HG03469 (cell line): Measurements from ENCODE around the gene TEK.
"Not testable (repeated sequence)": the region's sequence is repeated elsewhere in the genome, so short reads cannot be mapped to it uniquely, and the experiment has no call there.

Experiments
- ATAC-seq: cut with Tn5 transposase; IDR thresholded peaks from one replicate; pipeline ENCODE4 v1.9.1; 2021; ENCODE audit warnings: mild to moderate bottlenecking, moderate library complexity, moderate number of reproducible peaks; ENCODE audit not compliant: unreplicated experiment

The TEK gene

DNA sequence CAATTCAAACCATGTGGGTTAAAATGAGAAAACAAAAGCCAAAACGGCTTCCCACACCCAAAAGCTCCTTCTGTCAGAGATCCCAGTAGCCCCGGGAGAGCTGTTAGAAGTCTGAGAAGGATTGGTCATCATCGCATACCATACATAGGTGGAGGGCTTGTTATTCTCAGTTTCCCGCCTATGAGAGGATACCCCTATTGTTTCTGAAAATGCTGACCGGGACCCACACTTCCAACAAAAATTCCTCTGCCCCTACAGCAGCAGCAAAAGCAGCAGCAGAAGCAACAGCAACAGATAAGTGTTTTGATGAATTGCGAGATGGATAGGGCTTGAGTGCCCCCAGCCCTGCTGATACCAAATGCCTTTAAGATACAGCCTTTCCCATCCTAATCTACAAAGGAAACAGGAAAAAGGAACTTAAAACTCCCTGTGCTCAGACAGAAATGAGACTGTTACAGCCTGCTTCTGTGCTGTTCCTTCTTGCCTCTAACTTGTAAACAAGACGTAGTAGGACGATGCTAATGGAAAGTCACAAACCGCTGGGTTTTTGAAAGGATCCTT lies at the start of gene TEK:
Gene TEK (plus strand): TSS at position 245 of the 561 bp plus-strand sequence. CDS start 366 bp downstream, outside the sequence.
- no peak for ATAC-seq

DNA sequence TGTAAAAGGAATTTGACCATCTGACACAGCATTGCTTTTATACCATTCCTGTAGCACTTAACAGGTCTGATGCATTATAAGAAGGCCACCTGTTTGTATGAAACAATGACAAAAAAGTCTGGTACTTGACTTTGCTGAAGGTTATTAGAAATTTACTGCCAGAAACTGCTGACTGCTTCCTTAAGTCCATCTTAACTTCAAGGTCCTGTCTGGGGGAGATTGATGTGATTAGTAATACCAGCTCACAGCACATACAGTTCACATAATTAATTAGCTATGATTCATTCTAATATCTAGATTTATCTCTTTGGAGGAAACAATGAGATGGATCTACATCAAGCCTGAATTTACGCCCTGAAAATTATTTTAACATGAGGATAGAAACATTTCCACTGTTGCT lies 49.6 kb upstream of the TEK start:
- no peak for ATAC-seq

DNA sequence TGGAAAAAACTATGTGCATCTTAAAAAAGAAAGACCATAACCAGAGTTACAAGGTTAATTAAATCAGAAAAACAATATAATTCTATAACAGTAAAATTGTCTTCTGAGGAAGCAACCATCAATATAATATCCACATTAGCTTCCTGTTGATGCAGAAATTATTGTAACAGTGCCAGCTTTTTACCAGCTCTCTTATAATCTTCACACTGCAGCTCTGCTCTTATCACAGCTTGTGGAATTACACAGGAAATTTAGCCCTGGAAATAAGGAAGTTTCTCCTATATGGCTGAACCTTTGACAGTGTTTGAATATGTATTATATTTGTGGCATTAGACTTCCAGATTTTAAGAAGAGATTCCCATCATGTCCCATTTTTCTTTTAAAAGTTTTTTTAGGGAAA lies 49.1 kb upstream of the TEK start:
- no peak for ATAC-seq

DNA sequence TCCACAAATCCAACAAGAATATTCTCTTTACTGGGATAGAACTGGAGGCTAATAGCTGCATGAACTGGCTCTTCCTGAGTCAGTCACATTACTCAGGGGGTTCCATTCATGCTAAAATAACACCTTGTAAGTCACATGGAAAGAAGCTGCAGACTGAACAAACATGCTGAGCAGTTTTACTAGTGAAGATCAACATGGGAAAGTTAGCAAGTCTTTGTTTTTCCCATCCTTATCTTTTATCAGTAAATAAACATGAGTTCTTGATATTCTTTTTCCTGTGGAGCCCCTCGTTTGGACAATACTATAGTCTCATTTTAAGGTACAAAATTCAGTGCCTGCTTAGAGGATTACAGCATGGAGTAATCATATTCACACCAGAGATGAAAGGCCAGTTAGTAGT lies 43.7 kb upstream of the TEK start:
- no peak for ATAC-seq

DNA sequence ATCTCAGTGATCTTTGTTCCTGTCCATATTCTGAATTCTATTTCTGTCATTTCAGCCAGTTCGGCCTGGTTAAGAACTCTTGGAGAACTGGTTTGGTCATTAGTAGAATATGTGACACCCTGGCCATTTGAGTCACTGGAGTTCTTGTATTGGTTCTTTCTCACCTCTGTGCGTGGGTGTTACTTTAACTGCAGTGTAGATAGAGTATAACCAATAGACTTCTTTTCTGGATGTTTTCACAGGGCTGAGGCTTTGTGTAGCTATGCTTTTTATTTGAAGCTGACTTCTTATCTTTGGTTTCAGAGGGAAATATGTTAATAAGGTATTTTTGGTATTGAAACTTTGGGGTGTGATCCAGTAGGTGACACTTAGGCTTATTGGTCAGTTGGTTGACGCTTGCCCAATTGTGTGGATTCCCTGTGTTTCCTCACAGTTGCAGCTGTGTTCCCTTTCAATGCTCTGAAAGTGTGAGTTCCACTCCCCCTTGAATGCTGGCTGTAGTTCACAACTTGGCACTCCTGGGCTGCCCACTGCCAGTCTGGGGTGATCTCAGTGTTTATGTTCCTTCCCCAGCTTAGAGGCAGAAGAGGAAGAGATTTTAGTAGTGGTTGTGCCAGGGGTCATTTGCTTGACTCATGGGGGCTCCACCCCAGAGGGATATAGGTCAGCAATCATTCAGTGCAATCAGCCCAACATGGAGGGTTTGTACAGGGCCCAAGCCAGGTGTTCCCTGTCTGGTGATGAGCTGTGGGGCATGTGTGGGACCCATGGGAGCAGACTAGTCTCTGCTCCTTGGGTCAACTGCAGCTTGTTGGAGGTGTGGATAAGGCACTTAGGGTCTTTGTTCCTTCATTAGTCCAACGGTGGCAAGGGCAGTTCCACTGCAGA lies 34.9 kb upstream of the TEK start:
- no peak for ATAC-seq

DNA sequence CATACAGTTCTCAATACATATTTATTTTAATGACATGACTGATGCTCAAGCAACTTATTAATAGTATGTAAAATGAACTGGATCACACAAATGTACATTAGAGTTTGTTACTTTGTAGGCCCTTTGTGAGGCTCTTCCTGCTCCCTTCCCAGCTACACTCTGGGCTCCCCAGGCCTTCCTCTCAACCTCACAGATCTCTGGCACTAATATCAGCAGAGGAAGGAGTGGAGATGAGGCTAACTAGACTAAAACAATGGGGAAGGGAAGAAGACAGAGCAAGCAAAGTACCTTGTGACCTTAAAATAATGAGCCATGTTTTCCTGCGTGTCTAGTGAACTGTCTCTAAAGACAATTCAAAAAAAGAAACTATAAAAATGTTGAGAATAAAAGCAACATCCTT lies 30.3 kb upstream of the TEK start:
- no peak for ATAC-seq

DNA sequence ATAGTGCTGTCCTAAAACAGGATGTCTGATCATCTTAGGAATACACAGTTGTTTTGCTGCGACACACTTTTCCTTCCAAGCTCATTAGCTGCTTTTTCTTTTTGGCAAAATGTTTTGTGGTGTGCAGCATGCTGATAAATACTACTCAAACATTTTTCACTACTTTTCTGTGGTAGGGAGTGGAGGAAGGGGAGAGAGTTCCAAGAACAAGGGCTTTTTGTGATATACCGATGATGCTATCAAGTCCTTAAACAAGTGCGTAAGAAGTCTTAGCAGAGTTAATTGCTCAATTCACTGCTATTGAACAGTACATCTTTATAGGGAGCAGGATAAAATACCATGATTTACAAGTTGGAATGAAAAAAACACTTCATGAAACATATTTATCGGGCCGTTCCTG lies 23.6 kb upstream of the TEK start:
- no peak for ATAC-seq

DNA sequence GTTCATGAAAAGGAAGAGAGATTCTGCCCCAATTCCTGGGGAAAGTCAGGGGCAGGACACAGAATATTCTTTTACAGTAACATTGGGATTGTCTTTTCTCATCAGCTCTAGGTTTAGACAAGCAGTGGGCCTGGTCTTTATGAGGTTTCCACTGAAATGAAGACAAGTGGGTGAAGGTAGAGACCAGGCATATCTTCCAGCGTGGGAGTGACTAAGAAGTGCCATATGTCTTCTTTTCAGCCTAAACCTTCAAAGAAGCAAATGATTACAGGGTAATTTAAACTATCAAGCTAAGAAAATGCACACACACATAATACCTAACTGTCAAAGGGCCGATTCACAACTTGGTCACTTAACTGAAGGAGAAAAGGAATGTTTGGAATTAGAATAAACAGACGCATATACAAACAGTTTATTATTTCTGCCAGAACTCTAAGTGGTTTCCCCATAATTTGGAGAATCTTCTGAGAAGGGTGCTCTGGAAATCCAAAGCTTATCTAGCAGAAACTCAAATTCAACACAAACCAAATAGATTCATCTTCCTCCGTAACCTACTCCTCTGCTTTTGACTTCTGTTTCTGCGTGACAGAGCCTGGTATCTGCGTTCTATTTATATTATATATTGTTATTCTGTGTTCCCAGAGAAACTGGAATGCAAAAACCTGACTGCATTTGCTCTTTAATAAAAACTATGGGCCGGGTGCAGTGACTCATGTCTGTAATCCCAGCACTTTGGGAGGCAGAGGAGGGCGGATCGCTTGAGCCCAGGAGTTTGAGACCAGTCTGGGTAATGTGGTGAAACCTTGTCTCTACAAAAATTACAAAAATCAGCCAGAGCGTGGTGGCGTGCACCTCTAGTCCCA lies 22.0 kb upstream of the TEK start:
- no peak for ATAC-seq

DNA sequence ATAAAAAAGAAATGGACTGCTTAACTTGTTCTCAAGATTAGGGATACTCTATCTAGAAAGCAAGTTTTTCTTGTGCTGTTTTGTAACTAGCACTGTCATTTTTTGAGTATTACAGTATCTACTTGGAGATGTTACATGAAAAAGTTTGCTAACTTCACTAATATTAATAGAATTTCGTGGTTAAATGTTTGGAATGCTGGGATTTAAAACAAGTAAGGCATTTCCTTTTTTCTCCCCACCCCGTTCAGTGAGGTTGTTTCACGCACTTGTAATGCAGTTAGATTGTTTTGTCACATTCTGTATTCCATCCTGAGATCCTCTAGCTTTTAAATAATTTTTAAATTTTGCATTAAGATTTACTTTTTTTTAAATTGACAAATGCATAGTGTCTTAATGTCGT lies 20.0 kb upstream of the TEK start:
- no peak for ATAC-seq

DNA sequence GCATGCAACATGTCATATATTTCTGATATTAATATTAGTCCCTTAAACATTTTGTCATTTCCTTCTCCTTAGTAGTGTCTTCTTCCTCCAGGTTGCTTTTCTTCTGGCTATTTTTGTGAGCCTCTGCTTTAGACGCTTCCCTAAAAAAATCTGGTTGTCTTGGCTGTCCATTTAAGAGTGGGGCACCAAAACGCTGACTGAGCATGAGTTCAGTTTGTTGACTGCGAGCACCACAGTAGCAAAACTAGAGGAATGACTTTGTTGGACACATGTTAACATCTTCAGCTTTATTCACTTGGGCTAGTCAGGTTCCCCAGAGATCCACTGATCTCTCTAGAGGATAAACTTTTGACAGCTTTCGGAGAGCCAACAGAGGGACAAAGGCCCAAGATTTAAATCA lies 19.3 kb upstream of the TEK start:
- no peak for ATAC-seq

DNA sequence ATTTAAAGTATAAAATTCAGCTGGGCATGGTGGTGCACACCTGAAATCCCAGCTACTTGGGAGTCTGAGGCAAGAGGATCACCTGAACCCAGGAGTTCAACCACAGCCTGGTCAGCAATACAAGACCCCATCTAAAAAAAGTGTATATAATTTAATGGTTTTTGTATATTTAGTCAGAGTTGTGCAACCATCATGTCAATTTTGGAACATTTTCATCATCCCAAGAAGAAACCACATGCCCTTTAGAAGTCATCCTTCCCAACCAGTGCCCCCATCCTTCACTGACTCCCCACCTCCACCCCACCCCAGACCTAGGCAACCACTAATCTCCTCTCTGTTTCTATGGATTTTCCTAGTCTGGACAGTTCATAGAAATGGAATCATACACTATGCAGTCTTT lies 18.8 kb upstream of the TEK start:
- no peak for ATAC-seq

DNA sequence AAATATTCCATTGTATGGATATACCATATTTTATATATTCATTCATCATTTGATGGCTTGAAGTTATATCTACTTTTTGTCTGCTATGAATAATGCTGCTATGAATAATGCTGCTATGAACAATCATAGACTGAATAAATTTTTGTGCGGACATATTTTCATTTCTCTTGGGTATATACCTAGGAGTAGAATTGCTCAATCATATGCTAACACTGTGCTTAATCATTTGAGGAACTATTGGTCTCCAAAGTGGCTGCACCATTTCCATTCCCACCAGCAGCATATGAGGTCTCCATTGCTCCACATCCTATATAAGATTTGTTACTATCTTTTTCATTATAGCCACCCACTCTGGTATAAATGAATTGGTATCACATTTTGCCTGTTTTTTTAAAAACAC lies 18.3 kb upstream of the TEK start:
- ATAC-seq, result no peak

DNA sequence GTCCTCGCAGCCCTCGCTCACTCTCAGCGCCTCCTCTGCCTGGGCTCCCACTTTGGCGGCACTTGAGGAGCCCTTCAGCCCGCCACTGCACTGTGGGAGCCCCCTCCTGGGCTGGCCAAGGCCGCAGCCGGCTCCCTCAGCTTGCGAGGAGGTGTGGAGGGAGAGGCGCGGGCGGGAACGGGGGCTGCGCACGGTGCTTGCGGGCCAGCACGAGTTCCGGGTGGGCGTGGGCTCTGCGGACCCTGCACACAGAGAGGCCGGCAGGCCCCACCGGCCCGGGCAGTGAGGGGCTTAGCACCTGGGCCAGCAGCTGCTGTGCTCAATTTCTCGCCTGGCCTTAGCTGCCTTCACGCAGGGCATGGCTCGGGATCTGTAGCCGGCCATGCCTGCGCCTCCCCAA lies 16.5 kb upstream of the TEK start:
- ATAC-seq, result not testable (repeated sequence)

DNA sequence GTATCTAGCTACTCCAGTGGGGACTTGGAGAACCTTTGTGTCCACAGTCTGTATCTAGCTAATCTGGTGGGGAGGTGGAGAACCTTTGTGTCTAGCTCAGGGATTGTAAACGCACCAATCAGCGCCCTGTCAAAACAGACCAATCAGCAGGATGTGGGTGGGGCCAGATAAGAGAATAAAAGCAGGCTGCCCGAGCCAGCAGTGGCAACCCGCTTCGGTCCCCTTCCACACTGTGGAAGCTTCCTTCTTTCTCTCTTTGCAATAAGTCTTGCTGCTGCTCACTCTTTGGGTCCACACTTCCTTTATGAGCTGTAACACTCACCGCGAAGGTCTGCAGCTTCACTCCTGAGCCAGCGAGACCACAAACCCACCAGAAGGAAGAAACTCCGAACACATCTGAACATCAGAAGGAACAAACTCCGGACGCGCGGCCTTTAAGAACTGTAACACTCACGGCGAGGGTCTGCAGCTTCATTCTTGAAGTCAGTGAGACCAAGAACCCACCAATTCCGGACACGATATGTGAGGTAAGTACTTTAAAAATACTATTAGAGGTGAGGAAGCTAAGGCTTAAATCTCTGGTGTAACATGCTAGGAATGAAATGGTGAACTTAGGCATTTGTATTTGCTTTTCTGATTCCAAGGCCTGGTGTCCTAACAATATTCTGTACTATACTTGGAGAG lies 15.5 kb upstream of the TEK start:
- not testable (repeated sequence) for ATAC-seq

DNA sequence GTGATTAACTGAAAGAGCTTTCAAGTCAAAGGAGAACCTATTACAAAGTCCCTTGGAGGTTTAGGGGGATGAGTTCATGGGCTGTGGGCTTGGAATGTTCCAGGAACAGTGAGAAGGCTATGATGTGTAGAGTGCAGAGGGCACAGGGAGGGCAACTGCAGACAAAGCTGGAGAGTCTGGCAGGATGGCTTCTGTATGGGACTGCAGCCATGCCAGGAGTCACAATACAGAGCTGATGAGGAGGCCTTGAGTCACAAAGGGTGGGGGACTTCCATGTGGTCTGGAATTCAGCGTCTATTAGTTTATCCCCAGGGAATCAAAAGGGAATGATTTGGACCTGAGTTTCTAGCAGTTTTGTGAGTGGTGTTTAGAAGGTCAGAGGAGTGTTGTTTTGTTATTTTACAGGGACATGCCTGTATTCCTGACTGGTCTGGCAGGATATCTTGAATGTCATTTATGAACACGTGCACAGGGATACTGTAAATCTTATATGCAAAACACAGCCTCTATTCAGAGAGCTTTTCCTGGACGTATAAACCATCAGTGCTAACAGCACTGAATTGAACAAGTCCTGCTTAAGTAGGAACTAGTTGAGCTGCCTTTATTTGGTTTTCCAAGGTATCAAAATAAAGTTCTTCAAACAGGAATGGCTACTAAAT lies 14.3 kb upstream of the TEK start:
- ATAC-seq, result no peak

DNA sequence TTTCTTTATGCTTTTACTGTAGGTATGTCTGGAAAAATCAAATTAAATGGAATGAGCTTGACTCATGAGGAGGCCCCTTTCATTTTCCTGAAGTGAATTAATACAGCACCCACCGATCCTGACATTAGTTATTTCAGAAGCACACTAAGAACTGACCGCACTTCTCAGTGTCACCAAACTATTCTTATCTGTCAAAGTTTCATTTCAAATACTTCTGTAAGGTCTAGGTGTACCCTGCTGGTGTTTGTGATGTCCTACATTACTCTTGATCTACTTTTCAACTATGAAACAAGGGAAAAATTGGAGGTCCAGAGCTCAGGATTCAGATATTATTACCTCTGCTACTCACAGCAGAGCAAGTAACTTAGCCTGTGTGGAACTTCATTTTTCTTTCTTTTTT lies 1.8 kb upstream of the TEK start:
- no peak for ATAC-seq

DNA sequence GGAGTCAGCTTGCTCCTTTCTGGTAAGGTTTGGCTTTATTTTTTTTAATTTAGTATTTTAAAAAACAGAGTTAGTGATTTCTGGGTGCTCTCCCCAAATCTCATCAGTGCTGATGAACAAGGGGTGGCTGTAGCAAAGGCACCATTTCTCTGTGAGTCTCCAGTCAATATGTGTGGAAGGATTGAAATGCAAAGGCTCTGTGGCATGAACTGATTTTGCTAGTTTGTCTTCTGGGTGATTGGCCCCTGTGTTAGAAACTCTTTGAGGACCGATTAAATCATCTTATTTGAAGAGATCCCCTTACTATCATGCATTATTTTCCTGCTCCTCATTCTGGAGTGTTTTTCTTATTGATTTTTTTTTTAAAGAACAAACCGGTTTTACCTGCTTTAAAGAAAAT lies 596 bp downstream of the TEK start:
- ATAC-seq, result no peak

DNA sequence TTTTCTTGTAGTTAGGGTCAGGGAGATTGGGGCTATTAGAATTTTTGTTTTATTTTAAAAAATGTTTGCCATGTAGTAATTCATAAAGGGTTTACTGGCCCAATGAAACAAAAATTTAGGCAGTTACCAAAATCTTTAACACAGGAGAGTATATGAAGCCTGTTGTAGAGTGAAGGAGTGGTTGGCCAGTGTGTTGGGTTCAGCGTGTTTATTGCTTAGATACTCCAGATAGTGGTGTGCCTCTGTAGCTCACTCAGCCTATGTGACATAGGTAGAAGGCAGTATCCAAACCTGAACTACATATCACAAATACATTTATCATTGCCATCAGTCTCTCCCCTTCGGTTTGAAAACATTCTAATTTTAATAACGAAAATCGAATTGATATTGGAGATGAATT lies 1.2 kb downstream of the TEK start:
- no peak for ATAC-seq

DNA sequence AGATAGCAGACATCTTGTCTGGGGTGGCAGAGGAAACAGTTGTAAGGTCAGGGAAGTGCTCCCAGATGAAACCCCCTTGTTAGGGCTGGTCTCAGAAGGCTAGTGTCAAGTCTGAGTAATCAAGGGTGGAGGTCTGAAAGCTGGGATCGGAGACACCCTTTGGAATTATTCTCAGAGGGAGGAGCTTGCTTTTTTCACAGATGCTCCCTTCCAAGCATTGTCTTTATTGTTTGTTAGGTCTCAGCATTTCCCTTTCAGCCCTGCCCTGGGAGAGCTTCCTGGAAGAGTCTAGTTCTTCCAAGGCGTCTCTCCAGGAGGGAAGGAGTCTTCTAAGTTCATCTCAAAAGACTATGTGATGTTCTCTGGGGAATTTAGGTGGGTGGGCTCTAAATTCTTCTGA lies 3.2 kb downstream of the TEK start:
- ATAC-seq, result no peak

DNA sequence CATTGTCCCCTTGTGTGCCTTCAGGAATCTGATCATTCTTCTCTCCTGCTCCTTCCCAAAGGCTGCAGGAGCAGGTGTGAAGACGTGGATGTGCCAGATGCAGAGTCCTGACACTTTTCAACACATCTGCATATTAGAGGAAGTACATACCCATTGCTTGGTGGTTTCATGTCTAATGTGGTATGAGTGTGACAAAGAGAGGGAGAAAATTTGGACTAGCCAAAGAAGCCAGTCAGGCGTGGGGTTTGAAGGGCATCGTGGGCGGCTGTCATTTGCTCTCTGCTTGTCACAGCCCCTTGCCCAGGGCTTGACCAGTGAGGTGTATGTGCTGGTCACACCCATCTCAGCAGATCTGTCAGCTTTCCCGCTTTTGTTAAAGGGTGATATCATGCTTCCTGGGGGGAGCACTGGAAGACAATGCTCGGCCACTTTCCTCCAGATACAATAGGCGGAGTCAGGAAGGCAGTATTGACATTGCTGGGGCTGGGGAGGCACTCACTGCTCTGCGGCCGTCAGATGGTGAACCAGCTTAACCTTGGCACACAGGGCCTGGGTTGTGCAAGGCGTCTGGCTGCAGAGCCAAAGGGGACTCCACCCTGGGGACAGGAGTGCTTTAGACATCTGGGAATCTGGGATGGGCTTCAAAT lies 8.6 kb downstream of the TEK start:
- no peak for ATAC-seq
